ENCODE results near the gene FBXL16. TPM values are rescaled to one million over a fixed set of nuclear protein-coding genes. Genes with fewer than 3 reads are reported as not detected.

Gene FBXL16
- total and polyA plus RNA-seq, 2 of the 13 experiments (the other 11 are each of a cell fraction or from before 2014, with no cell fraction given) = 0.22 to 2.0 TPM

DNA sequence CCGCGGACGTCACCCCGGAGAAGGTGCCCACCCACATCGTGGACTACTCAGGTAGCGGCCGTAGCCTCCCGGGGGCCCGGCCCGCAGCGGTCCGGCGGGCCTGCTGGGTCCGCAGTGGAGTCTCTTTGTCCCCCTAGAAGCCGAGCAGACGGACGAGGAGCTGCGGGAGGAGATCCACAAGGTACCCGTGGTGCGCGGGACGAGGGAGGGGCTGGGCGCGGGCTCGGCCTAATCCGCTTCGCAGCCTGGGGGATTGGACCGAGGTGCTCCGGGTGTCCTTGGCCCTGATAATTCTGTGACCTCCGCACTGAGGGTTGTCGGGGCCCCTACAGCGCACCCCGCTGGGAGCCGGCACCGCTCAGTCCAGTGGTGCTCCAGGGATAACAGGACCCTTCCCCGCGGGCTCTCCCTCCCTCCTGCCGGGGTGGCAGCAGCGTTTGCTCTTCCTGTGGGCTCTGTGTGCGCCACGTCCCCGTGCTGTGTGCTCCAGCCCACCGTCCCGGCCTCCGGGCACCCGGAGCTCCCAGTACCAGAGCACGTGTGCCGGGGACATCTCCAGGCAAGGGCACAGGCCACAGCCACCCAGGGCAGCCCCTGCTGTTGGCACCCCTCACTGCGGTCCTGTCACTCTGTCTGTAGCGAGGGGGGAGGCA, 37.0 kb downstream of the FBXL16 start (continued):
- TF ChIP-seq, protein P1, sequence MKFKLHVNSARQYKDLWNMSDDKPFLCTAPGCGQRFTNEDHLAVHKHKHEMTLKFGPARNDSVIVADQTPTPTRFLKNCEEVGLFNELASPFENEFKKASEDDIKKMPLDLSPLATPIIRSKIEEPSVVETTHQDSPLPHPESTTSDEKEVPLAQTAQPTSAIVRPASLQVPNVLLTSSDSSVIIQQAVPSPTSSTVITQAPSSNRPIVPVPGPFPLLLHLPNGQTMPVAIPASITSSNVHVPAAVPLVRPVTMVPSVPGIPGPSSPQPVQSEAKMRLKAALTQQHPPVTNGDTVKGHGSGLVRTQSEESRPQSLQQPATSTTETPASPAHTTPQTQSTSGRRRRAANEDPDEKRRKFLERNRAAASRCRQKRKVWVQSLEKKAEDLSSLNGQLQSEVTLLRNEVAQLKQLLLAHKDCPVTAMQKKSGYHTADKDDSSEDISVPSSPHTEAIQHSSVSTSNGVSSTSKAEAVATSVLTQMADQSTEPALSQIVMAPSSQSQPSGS (CRISPR knock-in tag; IDR thresholded peaks at IDR 0.05) = no peak
- TF ChIP-seq ZFP90 (CRISPR knock-in tag; IDR thresholded peaks at IDR 0.05; ENCODE audit: borderline replicate concordance) (no peak), NFE2L1 (CRISPR knock-in tag; IDR thresholded peaks at IDR 0.05; ENCODE audit: borderline replicate concordance) (no peak), HDAC6 (IDR thresholded peaks at IDR 0.05; ENCODE audit: low read depth, low read length) (no peak), ASH2L (IDR thresholded peaks at IDR 0.05; ENCODE audit: insufficient read length, low read depth, low read length) (peak; percentile 4), PRMT3 (CRISPR knock-in tag; IDR thresholded peaks at IDR 0.05; ENCODE audit: borderline replicate concordance, low read depth) (no peak), CENPT (CRISPR knock-in tag; IDR thresholded peaks at IDR 0.05; ENCODE audit: low read depth) (0 out of 2 replicates have a peak, but pooled peaks have one; percentile 59), ZNF160 (CRISPR knock-in tag; IDR thresholded peaks at IDR 0.05) (no peak), FOSL1 (CRISPR knock-in tag; IDR thresholded peaks at IDR 0.05; ENCODE audit: borderline replicate concordance) (no peak), AGO1 (IDR thresholded peaks at IDR 0.05; ENCODE audit: low read depth, low read length, poor library complexity, severe bottlenecking) (peak; percentile 69)
- TF ChIP-seq, protein P2, sequence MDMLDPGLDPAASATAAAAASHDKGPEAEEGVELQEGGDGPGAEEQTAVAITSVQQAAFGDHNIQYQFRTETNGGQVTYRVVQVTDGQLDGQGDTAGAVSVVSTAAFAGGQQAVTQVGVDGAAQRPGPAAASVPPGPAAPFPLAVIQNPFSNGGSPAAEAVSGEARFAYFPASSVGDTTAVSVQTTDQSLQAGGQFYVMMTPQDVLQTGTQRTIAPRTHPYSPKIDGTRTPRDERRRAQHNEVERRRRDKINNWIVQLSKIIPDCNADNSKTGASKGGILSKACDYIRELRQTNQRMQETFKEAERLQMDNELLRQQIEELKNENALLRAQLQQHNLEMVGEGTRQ (IDR thresholded peaks at IDR 0.05; ENCODE audit: low read depth, low read length) = no peak
- TF ChIP-seq, protein P2 (CRISPR knock-in tag; IDR thresholded peaks at IDR 0.05; ENCODE audit: borderline replicate concordance) = no peak
- TF ChIP-seq, protein P3, sequence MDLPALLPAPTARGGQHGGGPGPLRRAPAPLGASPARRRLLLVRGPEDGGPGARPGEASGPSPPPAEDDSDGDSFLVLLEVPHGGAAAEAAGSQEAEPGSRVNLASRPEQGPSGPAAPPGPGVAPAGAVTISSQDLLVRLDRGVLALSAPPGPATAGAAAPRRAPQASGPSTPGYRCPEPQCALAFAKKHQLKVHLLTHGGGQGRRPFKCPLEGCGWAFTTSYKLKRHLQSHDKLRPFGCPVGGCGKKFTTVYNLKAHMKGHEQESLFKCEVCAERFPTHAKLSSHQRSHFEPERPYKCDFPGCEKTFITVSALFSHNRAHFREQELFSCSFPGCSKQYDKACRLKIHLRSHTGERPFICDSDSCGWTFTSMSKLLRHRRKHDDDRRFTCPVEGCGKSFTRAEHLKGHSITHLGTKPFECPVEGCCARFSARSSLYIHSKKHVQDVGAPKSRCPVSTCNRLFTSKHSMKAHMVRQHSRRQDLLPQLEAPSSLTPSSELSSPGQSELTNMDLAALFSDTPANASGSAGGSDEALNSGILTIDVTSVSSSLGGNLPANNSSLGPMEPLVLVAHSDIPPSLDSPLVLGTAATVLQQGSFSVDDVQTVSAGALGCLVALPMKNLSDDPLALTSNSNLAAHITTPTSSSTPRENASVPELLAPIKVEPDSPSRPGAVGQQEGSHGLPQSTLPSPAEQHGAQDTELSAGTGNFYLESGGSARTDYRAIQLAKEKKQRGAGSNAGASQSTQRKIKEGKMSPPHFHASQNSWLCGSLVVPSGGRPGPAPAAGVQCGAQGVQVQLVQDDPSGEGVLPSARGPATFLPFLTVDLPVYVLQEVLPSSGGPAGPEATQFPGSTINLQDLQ (CRISPR knock-in tag; IDR thresholded peaks at IDR 0.05) = no peak
- TF ChIP-seq, protein P4, sequence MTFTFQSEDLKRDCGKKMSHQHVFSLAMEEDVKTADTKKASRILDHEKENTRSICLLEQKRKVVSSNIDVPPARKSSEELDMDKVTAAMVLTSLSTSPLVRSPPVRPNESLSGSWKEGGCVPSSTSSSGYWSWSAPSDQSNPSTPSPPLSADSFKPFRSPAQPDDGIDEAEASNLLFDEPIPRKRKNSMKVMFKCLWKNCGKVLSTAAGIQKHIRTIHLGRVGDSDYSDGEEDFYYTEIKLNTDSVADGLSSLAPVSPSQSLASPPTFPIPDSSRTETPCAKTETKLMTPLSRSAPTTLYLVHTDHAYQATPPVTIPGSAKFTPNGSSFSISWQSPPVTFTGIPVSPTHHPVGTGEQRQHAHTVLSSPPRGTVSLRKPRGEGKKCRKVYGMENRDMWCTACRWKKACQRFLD (CRISPR knock-in tag; IDR thresholded peaks at IDR 0.05; ENCODE audit: borderline replicate concordance) = 0 out of 2 replicates have a peak, but pooled peaks have one; percentile 36
